Umbilical cord (tissue), 2 donors: ENCODE data around the gene SMIM35. TPM values are rescaled to one million over a fixed set of nuclear protein-coding genes. Genes with fewer than 3 reads are reported as not detected.

Experiments
- DNase-seq: peaks from one replicate; pipeline ENCODE4 v3.0.0-alpha.2; 2015; ENCODE audit warnings: low spot score
- total RNA-seq: library from RNA; depleted of rRNA; stranded (reverse); fragments of >200 nt; gene quantifications from one replicate; pipeline ENCODE4 v1.2.3, GENCODE V29; 2014; ENCODE audit warnings: low replicate concordance; ENCODE audit not compliant: insufficient read depth

SMIM35 gene
- total RNA-seq, 1 donor from 2014 or later: 1.4 TPM

DNA sequence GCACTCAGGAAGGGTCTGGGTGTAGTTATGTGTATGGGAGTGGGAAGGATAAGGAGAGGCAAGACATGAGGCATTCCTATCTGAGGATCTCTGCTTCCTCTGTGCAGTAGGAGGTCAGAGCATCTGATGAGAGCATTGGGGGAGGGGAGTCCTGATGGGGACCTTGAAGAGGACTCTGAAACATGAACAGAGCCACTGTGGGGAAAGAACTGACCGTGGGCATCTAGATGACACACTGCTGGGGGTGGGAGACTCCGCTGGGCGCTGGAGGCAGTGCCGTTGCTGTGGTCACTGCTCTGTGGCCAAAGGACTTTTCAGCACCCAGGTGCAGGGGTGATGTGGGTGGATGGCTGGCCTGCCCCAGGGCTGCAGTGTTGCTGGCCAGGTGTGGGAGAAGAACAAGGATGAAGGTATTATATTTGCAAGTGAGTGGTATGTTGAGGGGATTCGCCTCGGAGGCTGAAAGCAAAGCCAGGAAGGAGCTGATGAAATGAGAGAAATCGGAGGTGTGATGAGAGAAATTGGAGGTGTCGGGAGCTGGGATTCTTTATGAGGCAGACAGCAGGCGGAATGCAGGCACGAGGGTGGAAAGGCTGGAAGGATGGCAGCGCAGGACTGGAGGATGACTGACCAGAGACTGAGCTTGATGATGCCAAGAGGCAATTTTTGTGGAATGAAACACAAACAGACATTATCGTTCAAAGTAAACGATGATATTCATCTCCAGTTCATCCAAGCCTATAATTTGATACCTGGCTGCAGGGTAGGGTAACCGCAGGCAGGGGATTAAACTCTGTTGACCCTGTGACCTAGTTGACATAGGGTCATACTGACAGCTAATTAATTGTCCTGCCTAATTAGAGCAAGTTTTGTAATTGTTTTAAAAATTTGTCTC, 29.3 kb downstream of the SMIM35 start:
- DNase-seq: no peak

DNA sequence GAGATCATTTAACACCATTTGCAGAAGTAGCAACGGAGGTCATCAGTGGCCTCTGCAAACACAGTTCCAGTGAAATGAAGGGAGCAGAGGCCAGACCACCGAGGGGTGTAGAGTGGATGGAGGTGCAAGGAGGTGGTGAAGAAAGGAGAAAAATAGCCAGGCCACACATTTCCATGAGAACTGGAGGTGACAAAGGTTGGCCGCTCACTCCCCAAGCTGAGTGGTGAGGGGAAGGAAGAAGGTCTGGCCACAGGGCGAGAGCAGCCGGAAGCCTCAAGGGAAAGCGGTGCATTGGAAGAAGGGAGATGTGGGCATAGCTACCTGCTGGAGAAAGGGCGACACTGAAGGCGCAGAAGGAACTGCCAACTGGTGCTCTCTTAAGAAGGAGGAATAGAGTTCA, 30.0 kb downstream of the SMIM35 start:
- no peak for DNase-seq

DNA sequence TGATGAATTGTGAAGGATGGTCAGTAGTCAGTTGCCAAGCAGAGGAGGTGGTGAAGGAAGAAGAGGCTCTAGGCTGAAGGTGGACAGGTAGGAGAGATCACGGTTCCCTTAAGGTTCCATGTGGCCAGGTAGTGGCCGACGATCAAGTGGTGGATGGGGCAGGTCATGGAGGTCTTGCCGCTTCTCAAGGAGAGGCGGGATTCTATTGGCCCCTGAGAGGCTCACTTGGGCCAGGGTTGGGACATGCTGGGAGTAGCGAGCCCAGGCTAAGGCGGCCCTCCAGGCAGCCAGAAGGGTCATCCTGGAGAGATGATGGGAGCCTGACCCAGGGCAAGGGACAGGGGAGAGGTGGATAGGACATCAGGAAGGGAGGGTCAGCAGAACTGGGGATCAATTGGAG, 30.8 kb downstream of the SMIM35 start:
- no peak for DNase-seq

DNA sequence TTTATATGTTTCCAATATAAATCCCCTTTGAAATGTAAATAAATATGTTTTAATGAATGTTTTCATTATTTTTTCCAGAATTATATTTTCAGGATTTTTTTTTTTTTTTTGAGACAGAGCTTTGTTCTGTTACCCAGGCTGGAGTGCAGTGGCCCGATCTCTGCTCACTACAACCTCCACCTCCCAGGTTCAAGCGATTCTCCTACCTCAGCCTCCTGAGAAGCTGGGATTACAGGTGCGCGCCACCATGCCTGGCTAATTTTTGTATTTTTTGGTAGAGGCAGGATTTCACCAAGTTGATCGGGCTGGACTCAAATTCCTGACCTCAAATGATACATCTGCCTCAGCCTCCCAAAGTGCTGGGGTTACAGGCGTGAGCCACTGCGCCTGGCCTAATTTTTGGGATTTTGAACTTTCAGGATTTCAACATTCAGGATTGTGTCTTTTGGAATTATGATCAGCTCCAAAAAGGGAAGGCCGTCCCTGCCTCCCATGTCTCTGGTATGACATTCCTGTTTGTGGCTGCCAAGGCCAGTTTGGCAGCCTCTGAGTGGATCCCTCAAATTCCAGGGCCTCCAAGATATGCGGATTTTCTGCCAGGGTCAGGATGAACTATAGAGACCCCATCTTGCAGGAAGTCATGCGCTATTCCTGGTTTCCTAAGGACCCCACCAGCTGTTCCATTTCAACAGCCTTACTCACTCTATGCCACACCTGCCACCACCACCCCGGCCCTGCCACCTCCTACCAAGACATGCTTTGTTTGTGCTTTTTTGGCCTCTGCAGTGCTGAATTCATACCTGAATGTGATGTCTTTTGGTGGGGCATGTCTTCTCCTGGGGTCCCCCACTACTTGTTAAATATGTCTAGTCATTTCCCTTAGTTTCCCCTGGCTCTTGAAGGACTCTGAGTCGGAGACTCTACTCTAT, 31.8 kb downstream of the SMIM35 start:
- no peak for DNase-seq

GRCh38 chr11:118052581-118053206, 34.1 kb downstream of the SMIM35 start:
- DNase-seq: no peak

- DNase-seq: no peak
Measured at GRCh38 chr11:118051611-118052461, 34.9 kb downstream of the SMIM35 start.

- no peak for DNase-seq
Measured at GRCh38 chr11:118051136-118051610, 35.6 kb downstream of the SMIM35 start.

DNA sequence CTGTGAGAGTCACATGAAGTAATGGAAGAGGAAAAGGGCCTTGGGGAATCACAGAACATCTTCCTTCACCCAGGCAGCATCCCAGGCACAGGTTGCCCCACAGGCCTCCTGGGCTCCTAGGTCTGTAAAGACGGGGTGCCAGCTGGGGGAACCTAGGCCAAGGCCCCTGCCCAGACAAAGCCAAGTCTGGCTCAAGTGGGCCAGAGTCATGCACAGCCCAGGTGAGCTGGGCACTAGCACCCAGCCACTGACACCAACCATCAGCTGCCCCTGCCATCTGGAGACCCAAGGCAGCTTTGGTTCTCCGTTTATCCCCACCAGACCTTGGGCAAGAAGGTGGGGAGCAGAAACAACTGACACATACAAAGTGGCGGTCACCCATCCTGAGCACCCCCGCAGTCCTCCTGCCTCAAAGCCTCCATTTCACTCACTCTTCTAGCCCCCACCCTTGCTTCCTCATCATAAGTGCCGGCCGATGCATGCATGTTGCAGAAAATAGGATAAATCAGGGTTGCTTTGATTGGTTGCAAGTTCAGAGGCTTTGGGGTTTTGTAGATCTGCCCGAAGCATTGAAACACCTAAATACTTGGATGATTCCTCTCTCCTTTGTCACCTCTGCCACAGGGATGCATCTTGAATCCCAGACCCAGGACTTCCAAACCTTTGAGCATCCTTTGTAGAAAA, 36.4 kb downstream of the SMIM35 start:
- no peak for DNase-seq

GRCh38 chr11:118049771-118050170, 37.0 kb downstream of the SMIM35 start:
- no peak for DNase-seq

- DNase-seq: no peak
Measured at GRCh38 chr11:118048472-118049370, 38.0 kb downstream of the SMIM35 start.

DNA sequence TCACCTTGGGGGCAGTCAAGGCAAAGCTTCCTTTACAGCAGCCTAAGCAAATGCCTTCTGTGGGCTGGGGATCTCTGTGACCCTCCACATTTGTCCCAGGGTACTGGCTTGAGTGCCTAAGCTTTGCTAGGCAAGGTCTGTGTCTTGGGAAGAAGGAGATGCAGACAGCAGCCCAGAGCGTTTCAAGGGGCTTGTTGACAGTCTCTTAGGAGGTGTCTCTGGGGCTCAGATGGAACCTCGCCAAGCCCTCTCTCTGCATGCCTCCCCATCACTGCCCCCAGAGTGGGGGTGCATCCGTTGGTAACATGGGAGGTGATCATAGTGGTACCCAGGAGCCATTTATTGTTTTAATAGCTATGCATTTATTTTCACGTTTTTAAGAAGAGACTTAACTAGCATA, 39.0 kb downstream of the SMIM35 start:
- no peak for DNase-seq

DNA sequence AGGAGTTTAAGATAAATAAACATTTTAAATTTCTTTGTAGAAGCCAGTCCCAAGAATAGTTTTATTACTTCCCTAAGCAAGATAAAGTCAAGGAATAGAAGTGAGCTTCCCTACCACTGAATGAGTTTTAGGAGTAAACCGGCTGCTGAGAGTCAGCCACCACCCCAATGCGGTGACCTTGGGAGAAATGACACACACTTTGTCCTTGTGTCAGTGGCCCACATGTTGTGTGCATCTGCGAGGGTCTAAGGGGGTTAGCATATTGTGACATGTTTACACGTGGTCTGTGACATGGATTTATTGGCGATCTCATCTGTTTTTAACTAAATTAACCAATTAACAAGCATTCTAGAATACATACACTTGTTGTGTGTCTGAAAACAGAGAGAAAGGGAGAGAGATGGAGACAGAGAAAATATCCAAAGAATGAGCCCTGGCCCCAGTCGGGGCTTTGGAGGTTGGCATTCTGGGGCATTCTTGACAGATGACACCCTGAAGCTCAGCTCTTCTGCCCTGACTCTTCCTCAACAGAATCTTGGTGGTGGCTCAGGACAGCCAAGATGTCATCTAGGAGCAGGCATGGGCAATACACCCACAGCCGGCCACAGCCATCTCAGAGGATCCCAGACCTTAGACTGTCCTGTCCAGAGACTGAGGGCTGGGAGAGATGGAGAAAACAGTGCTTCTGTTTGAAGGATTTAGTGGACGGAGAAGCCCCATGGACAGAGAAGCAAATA, 39.6 kb downstream of the SMIM35 start:
- no peak for DNase-seq

- DNase-seq: no peak
Measured at GRCh38 chr11:118046051-118046963, 40.5 kb downstream of the SMIM35 start.

- DNase-seq: no peak
Measured at GRCh38 chr11:118045191-118045590, 41.6 kb downstream of the SMIM35 start.

- no peak for DNase-seq
Measured at GRCh38 chr11:118042796-118043195, 44.0 kb downstream of the SMIM35 start.

DNA sequence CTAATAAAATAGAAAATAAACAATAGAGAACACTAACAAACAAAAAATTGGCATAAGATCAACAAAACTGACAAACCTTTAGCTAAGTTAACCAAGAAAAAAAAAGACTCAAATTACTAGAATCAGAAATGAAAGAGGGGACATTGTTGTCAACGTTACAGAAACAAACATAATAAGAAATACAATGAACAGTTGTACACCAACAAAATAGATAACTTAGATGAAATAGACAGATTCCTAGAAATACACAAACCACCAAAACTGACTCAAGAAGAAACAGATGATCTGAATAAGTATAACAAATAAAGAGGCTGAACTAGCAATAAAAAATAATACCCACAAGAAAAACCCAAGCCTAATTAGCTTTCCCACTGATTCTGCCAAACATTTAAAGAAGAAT, 44.6 kb downstream of the SMIM35 start:
- DNase-seq: no peak

DNA sequence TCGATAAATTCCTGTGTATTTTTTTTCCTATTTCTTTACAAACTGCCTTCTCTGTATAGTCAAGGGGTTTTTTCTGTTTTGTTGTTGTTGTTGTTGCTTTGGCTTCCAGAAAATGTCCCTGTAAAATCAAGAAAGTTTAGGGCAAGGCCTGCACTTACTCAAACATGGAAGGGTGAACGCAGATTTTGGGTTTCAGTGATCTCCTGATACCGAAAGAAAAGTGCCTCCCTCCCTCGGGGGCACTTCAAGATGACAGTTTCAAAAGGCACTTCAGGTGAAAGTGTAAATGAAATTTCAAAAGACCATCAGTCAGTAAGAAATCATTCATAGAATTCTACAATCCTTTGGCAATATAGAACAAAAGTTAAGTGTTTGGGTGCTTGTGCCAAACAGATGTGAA, 53.3 kb downstream of the SMIM35 start:
- DNase-seq: no peak
